NB4 (cell line): ENCODE results near the gene CFAP20.

Experiments used
- TF ChIP-seq, protein P1 (sequence below): IDR thresholded peaks from one replicate; pipeline ENCODE4 v1.5.1; 2012; ENCODE audit warnings: low read depth, low read length
- TF ChIP-seq, protein P2 (sequence below): IDR thresholded peaks from 2 replicates; pipeline ENCODE4 v1.6.1; 2011; ENCODE audit warnings: low read depth, low read length

DNA sequence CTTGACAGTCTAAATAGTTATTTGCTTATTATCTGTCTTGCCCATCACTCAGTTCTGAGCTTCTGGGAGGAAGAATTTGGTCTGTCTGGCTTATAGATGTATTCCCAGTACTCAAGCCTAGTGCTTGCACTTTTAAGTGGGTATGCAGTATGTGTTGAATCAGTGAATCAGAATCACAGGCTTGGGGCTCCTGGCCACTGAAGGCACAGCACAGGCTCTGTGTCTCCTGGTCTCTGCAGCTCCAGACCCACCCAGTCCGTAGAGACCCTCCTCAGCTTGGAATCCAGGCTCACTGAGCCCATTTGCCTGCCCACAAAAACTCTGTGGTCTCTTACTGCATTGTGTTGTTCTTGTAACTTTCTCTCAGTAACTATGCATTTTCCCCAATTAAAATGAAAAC lies 19.3 kb upstream of the CFAP20 start:
- TF ChIP-seq, protein P1, sequence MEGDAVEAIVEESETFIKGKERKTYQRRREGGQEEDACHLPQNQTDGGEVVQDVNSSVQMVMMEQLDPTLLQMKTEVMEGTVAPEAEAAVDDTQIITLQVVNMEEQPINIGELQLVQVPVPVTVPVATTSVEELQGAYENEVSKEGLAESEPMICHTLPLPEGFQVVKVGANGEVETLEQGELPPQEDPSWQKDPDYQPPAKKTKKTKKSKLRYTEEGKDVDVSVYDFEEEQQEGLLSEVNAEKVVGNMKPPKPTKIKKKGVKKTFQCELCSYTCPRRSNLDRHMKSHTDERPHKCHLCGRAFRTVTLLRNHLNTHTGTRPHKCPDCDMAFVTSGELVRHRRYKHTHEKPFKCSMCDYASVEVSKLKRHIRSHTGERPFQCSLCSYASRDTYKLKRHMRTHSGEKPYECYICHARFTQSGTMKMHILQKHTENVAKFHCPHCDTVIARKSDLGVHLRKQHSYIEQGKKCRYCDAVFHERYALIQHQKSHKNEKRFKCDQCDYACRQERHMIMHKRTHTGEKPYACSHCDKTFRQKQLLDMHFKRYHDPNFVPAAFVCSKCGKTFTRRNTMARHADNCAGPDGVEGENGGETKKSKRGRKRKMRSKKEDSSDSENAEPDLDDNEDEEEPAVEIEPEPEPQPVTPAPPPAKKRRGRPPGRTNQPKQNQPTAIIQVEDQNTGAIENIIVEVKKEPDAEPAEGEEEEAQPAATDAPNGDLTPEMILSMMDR, result no peak
- TF ChIP-seq, protein P2, sequence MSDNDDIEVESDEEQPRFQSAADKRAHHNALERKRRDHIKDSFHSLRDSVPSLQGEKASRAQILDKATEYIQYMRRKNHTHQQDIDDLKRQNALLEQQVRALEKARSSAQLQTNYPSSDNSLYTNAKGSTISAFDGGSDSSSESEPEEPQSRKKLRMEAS, result no peak
